Erythroblast (primary cell): Measurements from ENCODE around the gene TENM4.

Experiments
- GATA1 ChIP-seq: IDR thresholded peaks from 2 replicates; pipeline ENCODE4 v1.6.1; 2011; ENCODE audit warnings: low read depth, mild to moderate bottlenecking, control low read depth, low read length, moderate library complexity
- POLR2A ChIP-seq: IDR thresholded peaks from 2 replicates; pipeline ENCODE4 v1.6.1; 2011; ENCODE audit warnings: mild to moderate bottlenecking, low read length

DNA sequence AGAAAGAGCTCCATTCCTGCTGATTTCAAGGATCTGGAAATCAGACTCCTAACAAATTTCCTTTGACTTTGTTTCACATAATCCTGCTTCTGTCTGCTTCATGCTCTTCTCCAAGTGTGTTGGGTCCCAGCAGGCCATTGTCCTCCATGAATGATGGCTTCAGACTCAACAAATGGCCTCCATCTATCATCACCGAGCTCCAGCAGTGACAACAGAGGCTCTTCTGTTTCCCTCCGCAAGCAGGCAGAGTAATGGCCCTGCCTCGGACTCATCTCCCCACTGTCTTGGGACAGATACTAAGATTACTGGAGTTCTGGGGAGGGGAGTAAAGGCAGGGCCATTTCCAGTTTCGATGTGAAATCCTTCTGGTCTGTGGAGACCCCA is 127.3 kb downstream of the TENM4 start:
- TF ChIP-seq POLR2A = no peak
- TF ChIP-seq GATA1 = no peak
